ENCODE measurements around the gene CCDC136.

Gene CCDC136

DNA sequence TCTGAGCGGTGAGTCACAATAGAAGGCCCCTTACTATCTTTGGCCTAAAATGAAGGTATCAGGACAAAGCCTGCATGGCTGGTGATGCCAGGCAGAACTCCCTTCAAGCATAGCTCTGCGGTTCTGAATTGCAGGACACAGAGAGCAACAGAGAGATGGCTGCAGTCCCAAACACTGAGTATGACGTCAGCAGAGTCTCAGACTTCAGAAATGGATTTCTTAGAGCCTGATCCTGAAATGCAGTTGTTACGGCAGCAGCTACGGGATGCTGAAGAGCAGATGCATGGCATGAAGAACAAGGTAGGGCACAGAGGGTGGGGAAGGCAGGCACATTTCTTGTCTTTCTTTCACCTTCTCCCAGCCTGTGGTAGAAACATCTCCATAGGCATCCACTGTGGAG is 13.5 kb downstream of the CCDC136 start:
- no peak for DNase-seq (ENCODE audit: low spot score)

DNA sequence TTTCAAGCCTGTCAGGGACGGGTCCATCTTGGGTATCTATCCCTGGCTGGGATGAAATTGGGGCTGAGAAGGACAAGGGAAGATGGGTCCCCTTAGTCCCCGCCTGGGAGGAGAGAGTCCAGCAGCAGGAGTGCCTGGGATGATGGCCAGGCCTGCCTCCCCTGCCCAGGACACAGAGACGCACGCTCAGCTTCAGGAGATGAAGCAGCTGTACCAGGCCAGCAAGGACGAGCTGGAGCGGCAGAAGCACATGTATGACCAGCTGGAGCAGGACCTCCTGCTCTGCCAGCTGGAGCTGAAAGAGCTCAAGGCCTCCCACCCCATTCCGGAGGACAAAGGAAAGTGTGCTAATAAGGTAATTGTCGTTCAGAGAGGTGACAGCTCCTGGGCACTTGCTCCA is 15.4 kb downstream of the CCDC136 start:
- DNase-seq (ENCODE audit: low spot score), result no peak

DNA sequence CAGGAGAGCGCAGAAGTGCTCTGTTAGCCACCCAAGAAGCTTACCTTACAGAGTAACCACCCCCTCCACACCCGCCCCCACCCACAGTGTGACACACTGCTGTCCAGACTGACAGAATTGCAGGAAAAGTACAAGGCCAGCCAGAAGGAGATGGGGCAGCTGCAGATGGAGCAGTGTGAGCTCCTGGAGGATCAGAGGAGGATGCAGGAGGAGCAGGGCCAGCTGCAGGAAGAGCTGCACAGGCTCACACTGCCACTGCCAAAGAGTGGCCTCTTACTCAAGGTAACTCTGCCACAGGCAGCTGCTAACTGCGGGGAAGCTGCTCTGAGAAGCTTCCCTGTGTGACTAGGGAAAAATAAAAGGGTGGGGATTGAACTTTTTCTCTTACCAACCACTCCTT is 17.6 kb downstream of the CCDC136 start:
- no peak for DNase-seq (ENCODE audit: low spot score)

DNA sequence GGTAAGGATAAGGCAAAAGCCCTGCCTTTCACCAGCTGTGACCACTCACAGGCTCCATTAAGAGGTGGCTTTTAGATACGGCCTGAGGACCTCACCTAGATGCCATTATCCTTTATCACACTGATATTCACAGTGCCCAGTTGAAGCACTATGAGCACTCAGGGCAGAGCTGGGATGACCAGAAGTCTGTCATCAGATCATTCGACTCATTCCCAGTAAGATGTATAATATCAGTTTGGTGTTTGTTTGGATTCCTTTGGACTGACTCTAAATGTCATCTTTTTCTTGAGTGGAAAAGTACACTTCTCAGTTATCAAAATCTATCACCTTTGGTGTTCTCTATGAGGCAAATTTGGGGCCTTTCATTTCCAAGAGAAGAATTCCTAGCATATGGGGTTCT is 18.7 kb downstream of the CCDC136 start:
- peak; percentile 38 for DNase-seq (ENCODE audit: low spot score)

DNA sequence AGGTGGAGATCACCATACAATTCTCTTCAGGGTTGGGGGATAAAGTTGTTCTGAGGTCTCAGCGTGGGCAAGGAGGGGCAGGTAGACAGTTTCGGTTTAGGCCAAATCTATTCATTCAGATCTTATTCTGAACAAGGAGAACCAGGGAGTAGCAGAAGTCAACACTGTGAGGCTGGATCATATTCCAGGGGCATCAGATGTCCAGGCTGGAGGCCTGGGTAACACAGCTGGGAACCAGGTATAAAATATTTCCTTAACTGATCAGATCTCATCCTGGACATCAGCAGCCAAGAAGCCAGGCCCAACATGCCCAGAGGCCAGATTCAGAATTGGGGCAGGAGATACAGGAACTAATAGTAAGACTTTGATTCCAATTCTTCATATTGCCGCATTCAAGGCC is 19.2 kb downstream of the CCDC136 start:
- DNase-seq (ENCODE audit: low spot score), result no peak

DNA sequence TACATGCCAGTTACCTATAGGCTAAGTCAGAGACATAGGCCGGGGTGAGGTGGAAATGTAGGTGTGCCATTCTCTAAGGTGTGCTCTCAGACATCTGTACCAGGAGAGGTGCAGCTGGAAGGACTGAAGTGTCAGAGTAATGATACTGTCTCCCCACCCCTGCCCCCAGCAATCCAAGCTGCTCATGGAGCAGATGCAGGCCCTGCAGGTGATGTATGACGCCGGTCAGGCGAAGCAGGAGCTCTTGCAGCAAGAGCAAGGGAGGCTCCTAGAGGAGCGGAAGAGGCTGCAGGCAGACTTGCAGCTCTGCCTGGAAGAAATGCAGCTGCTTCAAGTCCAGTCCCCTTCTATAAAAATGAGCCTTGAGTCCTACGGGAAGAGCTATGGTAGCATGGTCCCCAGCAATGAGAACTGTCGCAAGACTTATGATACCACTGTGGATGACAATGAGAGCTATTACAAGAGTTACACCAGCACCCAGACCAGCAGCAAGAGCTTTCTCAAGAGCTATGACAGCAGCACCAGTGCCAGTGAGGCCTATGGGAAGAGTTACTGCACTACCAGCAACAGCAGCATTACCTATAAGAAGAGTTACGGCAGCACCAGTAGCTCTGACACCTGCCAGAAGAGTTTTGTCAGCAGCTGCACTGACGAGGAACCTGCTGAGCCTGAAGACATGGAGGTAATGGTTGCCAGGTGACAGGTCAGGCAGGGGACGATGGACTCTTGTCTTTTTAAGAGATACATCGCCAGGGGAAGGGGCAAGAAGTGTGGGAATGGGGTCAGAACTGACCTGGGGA is 20.1 kb downstream of the CCDC136 start:
- no peak for DNase-seq (ENCODE audit: low spot score)

DNA sequence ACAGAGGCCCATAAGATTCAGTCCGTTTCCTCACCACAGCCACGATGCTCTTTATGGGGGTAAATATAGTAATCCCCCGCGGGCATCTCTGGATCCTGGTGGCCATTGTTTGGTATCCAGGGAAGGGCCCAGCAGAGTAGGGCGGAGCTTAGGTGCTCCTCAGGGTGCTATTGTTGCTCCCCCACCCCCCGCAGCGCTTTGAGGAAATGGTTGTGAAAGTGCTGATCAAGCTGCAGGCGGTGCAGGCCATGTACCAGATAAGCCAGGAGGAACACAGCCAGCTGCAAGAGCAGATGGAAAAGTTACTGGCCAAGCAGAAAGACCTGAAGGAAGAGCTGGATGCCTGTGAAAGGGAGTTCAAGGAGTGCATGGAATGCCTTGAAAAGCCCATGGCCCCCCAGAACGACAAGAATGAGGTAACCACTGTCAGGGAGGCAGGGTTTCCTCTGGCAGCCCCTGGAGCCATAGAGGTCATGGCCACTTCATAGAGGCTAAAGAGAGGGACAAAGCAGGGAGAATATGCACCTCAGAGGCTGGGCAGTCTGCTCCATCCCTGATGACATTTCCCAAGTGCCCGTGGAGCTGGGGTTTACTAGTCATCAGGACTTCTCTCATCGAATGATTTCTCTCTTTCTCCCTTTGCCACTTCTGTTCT is 20.9 kb downstream of the CCDC136 start:
- DNase-seq (ENCODE audit: low spot score), result no peak

DNA sequence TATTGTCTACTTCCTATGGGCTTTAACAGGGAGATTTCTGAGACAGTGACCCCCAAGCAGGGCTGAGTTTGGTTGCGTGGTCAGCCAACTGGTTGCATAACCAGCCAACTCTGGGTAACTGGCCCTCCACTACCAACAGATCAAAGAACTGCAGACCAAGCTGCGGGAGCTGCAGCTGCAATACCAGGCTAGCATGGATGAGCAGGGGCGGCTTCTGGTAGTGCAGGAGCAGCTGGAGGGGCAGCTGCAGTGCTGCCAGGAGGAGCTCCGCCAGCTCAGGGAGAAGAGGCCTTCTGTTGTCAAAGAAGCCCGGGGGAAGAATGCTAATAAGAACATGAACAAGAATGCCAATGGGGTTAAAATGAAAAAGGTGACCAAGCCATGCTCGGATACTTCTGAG is 22.7 kb downstream of the CCDC136 start:
- DNase-seq (ENCODE audit: low spot score), result no peak

DNA sequence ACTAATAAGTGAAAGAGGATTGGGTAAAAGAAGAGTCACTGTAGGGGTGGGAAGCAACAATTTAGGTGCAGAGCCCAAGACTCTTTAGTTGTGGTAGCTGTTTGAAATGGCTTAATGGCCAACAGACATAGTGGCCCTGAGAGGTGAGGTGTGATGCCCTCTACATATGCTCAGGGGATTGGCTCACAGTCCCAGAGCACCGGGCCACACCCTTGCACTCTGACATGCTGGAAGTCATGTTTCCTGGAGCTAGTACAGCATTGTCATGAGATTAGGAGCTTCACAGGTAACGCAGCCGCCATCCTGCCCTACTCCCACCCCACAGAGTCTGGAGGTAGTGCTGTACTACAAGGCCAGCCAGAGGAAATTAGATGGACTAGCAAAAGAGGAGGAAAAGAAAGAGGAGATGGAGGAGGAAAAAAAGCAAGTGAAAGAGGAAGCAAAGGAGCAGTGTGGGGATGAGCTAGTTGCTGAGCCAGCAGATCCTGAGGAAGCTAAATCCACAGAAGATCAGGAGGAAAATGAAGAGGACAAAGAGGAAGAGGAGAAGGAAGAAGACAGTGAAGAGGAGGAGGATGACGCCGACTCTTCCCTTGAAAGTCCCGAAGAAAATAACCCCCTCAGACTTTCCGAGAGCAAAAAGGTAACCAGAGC is 23.6 kb downstream of the CCDC136 start:
- DNase-seq (ENCODE audit: low spot score), result no peak

DNA sequence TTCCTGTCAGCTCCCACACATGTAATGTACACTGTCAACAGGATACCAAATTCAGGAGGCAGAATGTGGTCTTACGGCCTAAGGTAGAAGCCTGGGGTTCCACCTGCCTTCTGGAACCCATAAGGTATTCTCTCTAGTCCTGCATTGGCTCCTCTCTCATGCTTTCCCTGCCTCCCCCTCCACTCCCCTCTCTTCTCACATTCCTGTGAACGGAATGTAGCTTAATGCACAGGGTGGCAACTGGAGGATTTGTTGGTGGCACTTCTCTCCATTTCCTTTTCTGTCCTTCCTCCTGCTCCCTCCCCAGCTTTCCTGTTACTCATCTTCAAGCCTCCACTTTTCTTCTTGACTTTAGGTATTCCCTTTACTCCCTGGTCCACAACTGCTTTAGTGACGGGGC is 26.9 kb downstream of the CCDC136 start:
- DNase-seq (ENCODE audit: low spot score), result no peak

DNA sequence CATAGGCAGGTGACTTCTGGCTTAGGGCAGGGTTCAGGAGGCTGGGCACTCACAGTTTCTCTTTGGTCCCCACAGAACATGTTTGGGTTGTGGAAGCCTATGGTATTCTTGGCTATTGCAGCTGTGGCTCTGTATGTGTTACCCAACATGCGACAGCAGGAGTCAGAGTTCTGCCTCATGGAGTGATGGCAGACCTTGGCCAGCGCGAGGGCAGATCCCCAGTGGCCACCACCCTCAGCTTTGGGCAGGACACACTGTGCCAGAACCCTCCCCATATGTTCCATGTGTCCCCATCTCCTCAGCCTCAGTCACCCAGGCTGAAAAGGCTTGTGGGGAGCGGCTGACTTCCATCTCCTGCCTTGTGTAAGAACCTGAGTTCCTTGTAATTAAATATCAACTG is 30.0 kb downstream of the CCDC136 start:
- no peak for DNase-seq (ENCODE audit: low spot score)

DNA sequence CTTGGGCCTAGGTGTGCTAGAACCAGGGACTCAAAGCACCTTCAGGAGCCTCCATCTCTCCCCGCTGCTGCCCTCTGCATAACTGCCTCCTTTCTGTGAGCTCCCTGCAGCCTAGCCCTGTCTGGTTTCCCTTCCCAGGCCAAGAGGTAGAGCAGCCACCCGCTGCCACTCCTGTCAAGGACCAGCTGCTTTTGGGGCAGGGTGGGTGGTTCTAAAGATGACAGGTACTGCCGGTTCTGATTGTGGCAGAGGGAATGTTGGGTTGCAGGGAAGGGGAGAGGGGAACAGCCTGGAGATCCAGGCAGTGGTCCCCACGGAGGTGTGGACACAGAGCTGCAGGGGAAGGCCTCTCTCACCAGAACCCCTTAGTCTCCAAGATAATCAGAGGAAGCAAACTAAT is 34.7 kb downstream of the CCDC136 start:
- no peak for DNase-seq (ENCODE audit: low spot score)

DNA sequence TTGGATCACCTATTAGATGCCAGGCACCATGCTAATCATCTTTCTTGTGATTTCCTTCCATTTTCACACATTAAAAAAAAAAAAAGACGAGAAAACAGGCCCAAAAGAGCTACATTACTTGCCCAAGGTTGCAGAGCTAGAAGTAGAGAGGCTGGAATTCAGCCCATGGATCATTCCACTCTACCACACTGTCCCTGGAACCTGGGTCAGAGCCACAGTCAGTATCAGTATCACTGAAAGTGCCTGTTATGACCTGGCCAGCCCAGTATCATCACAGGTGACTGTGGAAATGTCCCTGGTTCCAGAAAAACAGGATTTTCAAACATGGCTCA is 35.1 kb downstream of the CCDC136 start:
- DNase-seq (ENCODE audit: low spot score), result no peak

DNA sequence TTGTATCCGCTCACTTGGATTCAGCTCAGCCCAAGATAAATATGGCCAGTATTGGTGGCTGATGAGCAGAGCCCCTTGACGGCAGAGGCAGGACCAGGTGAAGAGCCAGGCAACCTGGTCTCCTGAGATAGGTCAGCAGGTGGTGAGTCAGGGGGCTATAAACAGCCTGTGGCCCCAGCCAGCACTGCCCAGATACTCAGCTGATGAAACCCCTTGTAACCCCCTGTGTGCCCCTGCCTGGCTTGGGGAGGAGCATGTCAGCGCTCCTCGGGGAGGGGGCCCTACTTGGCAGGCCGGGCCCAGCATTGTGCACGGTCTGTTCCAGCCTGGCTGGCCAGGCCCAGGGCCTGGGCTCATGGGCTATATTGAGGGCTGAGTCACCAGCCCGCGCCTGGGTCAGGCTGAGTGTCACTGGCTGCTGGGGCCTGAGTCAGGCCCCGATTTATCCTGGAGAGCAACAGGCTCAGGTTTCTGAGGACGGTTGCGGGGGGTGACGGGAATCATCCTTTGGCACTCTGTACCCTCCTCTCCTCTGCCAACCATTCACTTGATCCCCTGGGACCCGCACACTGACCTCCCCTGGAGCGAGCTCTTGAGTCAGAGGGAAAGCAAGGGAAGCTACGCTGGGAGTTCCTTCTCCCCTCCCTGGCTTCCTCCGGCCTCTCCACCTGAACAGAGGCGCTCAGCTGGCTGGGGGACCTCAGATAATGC is 35.6 kb downstream of the CCDC136 start:
- peak; percentile 89 for DNase-seq (ENCODE audit: low spot score)

DNA sequence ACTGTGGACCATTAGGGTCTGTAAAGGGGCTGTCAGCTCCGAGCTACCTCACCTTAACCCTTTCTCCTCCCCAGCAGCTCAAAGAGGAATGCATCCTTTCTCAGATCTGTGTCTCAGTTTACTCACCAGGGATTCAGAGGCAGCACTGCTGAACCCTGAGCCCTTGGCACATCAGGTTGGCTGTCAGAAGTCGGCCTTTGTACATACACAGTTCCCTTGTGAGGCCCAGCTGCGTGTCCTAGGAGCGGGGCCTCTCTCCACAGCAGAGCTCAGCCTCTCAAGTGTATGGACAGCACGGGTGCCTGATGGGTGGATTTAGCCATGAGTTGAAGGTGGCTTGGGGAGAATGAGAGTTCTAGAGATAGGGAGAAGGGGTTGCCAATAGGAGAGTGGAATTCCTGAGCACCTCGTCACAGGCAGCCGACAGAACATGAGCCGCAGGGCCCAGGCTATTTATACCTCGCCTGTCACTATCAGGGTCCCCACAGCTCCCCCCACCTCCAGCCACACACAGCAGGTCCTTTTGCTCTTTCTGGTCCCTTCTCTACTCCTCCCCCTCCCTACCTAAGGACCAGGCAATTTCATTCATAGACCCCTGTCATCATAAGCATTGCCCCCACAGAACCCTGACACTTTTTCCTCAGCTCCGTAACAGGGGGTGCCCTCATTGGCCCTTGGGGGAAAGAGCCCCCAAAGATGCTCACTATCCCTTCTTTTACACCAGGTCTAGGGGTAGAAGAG is 36.4 kb downstream of the CCDC136 start:
- DNase-seq (ENCODE audit: low spot score), result peak; percentile 68

DNA sequence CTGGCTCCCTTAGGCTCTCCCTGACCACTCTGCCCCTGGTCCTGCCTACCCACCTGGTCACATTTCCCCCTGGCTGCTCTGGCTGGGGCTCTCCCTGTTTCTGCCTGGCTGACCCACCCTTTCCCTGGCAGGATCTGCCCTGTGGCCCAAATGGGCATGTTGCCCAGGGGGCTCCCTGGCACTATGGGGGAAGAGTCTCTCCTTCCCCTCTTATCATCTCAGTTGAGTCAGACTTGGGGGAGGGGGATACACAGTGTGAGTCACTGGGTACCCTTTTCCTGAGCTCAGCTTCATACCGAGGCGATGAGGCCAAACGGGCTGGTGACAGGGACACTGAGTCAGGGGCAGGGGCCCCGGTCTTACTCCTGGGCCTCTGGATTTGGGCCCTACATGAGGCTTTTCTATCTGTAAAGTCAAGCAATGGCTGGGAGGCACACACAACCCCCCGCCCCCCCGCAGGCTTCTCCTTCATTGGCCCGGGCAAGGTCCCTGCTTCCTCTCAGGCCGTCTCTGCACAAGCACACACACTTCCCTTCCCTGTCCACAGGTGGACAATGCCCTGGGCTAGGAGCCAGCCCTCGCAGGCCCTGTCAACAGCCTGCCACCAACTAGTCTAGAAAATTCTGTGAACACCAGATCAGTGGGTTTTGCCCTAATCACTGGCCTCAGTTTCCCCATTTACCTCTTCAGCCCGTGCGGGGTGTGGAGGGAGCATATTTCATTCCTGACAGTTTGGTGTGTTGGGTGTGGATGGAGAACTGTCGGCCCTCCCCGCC is 37.8 kb downstream of the CCDC136 start:
- DNase-seq (ENCODE audit: low spot score), result peak; percentile 35

DNA sequence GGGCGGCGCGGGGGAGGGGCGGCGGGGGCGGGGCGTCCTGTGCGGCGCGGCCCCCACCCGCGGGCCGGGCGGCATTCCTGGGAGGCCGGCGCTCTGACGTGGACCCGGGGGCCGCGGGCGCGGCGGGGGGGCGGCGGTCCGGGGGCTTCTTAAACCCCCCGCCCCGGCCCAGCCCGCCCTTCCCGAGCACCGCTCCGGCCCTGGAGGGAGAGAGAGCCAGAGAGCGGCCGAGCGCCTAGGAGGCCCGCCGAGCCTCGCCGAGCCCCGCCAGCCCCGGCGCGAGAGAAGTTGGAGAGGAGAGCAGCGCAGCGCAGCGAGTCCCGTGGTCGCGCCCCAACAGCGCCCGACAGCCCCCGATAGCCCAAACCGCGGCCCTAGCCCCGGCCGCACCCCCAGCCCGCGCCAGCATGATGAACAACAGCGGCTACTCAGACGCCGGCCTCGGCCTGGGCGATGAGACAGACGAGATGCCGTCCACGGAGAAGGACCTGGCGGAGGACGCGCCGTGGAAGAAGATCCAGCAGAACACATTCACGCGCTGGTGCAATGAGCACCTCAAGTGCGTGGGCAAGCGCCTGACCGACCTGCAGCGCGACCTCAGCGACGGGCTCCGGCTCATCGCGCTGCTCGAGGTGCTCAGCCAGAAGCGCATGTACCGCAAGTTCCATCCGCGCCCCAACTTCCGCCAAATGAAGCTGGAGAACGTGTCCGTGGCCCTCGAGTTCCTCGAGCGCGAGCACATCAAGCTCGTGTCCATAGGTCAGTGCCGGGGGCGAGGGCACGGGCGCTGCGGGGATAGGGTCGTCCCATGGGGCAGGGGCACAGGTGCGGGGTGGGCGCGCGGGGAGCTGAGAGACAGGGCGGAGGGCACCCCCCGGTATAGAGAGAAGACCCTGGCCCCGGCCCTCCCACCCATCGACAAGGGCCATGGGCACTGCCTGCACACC is 38.7 kb downstream of the CCDC136 start, which contains the start of gene FLNC:
TSS of gene FLNC (plus strand) at position 176 of the 947 bp plus-strand sequence. CDS start at position 408, 232 bp downstream.
- peak; percentile 92 for DNase-seq (ENCODE audit: low spot score)

DNA sequence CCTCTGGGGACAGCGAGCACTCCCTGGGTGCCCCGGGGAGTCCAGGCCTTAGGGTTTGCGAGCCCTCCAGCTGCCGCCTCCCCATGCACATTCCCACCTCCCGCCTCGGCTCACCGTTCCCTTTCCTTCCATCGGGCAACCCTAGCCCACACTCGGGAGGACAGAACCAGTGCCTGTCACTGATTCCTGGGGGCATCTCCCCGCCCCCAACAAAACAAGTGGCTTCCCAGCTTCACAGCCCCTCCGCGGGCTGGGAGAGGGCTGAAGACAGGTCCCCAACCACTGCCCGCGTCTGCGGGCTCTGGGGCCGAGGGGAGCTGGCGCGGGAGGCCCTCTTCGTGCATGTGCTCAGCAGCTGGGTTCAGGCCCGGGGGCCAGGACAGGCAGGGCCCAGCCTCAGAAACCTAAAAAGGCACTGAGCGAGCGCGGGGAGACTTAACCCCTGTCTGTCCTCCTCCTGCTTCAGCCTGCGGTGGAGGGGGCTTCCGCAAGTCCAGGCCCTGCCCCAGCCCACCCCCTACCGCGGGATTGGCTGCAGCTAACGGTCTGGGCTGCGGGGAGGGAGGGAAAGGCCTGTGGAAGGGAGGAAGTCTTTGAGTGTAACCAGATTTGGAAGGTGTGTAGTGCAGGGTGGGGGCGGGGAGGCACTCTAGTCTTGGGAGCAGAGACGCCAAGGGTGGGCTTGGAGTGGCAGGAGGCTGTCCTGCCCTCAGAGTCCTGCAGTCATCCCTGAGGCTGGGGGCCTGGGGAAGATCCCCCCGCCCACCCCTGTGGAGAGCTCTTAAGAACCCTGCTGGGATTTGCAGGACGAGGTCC is 39.6 kb downstream of the CCDC136 start:
- DNase-seq (ENCODE audit: low spot score), result peak; percentile 51
